Activated CD4-positive, alpha-beta T cell treated with anti-CD3 and anti-CD28 coated beads, Interleukin-2, amount 50 U/mL, for 24 hours (primary cell): ENCODE measurements around the gene VPS29.
A peak's percentile ranks its signal among the peaks of the same experiment; 100 is the strongest.
"Not testable (repeated sequence)": the region's sequence is repeated elsewhere in the genome, so short reads cannot be mapped to it uniquely, and the experiment has no call there.

Experiments used
- DNase-seq, 2 donors: peaks; one replicate each; pipeline ENCODE4 v3.0.0-alpha.2; 2020; ENCODE audit warnings: low read depth in 1 of 2, low spot score in 1 of 2

VPS29 gene

GRCh38 chr12:110501752-110502738 lies at the start of gene VPS29, which contains the start of gene RAD9B:
TSS of gene VPS29 (minus strand) at chr12:110502111. CDS start at chr12:110502051, 60 bp downstream.
TSS of gene RAD9B (plus strand) at chr12:110502331. CDS start at chr12:110502338, 7 bp downstream.
- DNase-seq = peak; percentile 96 to 98

GRCh38 chr12:110550981-110551380 lies 49.1 kb upstream of the VPS29 start:
- DNase-seq = no peak

- no peak for DNase-seq
Observed at GRCh38 chr12:110549716-110550115, 47.8 kb upstream of the VPS29 start.

- DNase-seq = no peak
Observed at GRCh38 chr12:110548678-110549077, 46.8 kb upstream of the VPS29 start.

- no peak for DNase-seq
Observed at GRCh38 chr12:110547090-110547489, 45.2 kb upstream of the VPS29 start.

GRCh38 chr12:110546339-110546738 lies 44.4 kb upstream of the VPS29 start:
- DNase-seq = no peak

- no peak for DNase-seq
Observed at GRCh38 chr12:110545812-110546211, 43.9 kb upstream of the VPS29 start.

- not testable (repeated sequence) for DNase-seq
Observed at GRCh38 chr12:110545259-110545658, 43.3 kb upstream of the VPS29 start.

GRCh38 chr12:110543965-110544364 lies 42.1 kb upstream of the VPS29 start:
- no peak for DNase-seq

- DNase-seq = no peak
Observed at GRCh38 chr12:110543252-110543959, 41.5 kb upstream of the VPS29 start.

- no peak for DNase-seq
Observed at GRCh38 chr12:110540048-110540447, 38.1 kb upstream of the VPS29 start.

GRCh38 chr12:110538869-110539622 lies 37.1 kb upstream of the VPS29 start:
- DNase-seq = no peak

- DNase-seq = no peak
Observed at GRCh38 chr12:110537605-110538409, 35.9 kb upstream of the VPS29 start.

- DNase-seq = no peak
Observed at GRCh38 chr12:110536834-110537604, 35.1 kb upstream of the VPS29 start.

- DNase-seq = no peak
Observed at GRCh38 chr12:110534811-110535210, 32.9 kb upstream of the VPS29 start.

GRCh38 chr12:110533607-110534006 lies 31.7 kb upstream of the VPS29 start:
- no peak for DNase-seq

GRCh38 chr12:110532644-110533043 lies 30.7 kb upstream of the VPS29 start:
- no peak for DNase-seq

- no peak for DNase-seq
Observed at GRCh38 chr12:110531741-110532333, 29.9 kb upstream of the VPS29 start.

GRCh38 chr12:110530511-110530910 lies 28.6 kb upstream of the VPS29 start:
- DNase-seq = no peak
